Measurements from ENCODE around the gene SOCS6.
"Not testable (repeated sequence)": the region's sequence is repeated elsewhere in the genome, so short reads cannot be mapped to it uniquely, and the experiment has no call there.

Gene SOCS6

DNA sequence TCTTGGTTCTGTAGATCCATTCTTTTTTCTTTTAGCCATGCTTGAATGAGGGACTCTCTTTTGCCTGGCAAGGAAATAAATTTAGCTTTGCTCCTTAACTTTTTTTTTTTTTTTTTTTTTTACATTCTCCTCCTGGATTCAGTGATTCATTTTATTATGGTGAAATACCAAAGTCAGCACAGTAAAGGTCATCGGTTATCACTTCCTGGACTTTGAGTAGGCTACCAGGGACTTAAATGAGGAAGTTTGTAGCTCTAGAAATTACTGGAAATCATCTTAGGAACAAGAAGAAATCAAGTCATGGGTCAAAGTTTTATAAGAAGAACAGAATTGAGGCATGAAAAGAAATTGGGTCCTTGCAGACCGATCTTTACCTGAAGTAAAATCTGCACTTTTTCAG is 75.0 kb downstream of the SOCS6 start:
- no peak for DNase-seq

DNA sequence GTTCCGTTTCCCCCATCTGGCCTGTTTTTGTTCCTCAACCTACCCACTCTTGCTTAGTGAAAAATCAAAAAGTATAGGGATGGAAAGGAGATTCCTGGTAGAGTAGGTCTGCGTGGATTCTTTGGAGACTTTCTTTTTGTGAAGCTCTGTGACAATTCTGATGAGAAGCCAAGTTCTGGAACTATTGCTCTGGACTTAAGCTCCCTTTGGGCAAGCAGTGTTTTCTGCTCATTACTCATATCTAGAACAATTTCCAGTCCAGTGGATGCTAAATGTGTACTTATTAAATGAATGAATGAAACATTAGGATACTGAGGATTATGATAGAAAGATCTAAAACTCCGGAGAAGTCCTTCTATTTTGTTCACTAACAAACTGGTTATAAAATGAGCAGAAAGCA is 76.5 kb downstream of the SOCS6 start:
- DNase-seq, result no peak

DNA sequence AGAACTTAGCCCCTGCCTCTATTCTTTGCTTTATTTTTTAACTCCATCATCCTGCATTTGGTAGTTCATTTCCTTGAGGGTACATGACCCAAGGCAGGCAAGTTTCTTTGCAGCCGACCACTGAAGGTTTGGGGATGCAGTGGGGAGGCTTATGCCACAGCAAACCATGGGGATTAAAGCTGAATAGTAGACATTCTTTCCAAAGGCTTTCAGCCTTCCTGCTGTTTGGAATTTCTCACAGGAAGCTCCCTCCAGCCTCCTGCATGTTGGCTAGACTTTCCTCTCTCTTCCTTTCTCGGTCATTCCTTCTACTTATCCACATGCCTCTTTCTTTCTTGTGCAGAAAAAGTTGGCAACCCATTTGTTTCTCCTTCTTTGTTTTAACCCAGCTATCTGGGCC is 77.3 kb downstream of the SOCS6 start:
- no peak for DNase-seq

DNA sequence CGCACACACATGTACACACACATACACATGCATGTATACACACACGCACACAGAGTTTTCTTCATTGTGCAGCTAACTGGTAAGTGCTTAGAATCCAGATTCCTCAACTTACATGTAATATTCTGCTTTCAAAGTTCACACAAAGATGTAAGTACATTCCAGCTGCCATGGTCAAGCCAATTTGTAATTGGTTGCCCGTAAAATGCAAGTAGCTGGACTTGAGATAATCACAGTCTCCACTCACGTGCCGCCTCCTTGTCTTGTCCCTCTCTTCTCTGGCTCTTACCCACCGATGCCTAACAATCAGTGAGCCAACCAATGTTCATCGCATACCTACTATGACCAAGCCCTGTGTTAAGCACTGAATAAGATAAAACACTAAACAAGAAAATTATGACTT is 77.8 kb downstream of the SOCS6 start:
- DNase-seq, result no peak

DNA sequence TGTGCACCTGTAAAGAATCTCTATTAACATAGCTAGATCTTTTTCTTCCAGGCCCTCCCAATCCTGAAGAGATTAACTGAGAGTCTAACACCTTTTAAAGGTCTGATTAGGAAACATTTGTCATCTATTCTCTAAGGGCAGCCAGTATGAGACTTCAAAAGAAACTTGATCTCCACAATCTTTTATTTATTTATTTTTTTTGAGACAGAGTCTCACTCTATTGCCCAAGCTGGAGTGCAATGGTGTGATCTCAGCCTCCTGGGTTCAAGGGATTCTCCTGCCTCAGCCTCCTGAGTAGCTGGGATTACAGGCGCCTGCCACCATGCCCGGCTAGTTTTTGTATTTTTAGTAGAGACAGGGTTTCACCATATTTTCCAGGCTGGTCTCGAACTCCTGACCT is 78.5 kb downstream of the SOCS6 start:
- DNase-seq, result not testable (repeated sequence)

DNA sequence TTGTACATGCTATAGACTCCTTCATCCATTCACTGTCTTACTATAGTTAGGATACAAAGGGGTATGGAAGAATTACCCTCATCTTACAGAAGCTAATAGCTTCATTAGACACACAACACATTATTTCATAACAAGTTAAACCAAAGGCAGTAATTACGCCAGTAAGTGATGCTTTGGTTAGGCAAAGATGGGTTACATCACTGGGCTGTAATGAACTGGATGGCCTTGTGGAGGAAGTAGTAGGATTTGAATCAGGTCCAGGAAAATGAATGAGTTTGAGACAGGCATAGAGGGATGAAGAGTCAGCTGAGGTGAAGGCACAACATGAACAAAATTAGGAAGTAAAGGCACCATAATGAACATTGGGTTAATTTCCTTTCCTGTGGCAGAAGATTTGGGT is 80.1 kb downstream of the SOCS6 start:
- DNase-seq, result no peak

DNA sequence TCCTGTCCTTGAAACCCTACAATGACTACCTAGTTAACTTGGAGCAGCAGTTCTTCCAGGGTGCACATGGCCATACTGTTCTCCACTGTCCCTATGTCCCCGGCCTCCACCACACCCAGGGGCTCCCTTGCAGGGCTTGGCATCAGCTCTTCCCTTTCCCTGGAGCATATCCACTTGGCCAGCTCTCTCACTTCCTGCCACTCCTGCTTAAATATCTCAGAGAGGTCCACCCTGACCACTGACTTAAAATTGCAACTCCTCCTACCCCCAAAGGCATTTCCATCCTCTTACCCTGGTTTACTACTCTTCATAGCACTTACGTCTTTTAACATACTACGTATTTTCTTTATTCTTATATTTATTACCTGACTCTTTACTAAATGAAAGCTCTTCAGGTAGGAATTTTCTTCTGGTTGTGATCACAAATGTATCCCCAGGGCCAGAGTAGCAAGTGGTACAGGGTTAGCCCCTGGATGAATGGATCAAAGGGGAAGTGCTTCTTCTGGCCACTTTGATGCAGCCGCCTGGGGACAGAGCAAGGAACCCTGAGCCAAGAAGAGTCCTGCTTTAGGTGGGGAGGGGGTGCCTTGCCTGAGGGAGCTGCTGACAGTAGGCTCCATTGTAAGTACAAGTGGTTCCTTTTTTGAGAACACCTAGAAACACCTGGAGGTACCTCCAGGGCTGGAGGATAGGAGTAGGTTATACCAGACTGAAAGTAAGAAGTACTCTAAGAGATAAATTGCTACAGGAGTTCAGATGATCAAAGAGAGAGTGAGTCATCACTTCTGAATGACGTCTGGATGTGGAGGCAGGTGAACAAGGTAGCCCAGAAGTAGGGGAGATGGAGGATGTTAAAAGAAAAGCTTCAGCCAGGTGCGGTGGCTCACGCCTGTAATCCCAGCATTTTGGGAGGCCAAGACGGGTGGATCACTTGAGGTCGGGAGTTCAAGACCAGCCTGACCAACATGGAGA is 82.2 kb downstream of the SOCS6 start:
- DNase-seq, result no peak

DNA sequence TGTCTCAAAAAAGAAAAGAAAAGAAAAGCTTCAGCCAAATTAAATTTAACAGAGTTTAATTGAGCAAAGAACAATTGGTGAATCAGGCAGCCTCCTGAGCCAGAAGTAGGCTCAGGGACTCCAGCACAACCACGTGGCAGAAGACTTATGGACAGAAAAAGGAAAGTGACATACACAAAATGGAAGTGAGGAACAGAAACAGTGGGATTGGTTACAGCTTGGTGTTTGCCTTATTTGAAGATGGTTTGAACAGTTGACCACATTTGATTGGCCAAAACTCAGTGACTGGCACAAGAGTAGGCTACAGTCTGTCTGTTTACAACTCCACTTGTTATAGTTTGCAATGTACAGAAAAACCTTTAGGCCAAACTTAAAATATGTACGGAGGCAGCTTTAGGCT is 83.1 kb downstream of the SOCS6 start:
- no peak for DNase-seq

DNA sequence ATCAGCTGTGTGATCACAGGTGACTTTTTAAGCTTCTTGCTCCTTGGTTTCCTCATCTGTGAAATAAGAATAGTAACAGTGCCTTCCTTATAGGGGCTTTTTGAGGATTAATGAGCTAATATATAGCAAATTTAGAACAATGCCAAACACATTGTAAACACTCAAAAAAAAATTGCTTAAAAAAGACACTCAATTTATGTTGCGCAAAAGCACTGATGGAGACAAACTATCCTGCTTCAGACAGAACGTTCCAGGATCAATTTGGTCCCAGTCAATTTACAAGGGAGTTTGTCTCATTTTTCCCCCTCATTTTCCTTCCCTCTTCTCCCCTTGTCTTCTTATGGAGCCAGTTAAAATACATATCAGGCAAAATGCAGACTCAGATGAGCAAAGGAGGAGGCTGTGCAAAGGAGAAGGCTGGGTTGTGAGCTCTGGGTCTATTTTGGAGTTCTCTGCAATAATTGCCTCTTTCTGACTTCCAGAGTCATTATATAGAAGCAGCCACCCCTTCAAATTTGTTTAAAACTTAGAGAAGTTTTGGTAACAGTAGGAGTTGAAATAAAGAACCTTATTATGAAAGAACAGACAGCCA is 83.7 kb downstream of the SOCS6 start:
- no peak for DNase-seq

DNA sequence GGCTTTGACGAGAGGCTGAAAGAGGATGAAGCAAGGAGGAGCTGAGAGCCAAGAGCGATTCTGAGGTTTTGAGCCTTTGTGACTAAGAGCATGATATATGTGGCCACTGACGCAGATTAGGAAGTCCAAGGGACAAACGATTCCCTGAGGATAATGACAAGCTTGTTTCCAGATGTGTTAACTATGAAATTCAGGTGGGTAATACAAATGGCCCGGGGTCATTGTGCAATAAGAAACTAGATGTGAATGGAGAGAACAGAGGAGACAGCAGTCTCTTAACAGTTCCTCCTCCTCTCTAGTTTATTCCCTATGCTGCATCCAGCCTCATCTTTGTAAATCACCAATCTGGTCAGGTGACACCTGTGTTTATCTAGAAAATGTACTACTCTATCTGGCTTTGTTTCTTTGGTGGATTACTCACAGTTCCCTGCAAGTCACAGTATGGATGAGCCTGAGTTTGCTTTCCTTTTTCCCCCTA is 84.2 kb downstream of the SOCS6 start:
- DNase-seq, result no peak

DNA sequence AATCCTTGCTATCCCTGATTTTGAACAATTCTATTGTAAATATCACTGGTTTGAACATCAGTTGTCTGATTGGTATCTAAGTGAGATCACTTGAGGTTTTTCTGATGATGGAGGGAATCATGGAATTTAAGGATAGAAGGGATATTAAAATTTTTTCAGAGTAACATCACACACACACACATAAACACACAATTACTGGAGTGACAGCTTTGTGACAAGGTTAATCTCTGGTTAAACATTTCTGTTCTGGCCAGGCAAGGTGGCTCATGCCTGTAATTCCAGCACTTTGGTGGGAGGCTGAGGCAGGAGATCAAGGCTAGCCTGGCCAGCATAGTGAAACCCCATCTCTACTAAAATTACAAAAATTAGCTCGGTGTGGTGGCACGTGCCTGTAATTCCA is 85.3 kb downstream of the SOCS6 start:
- DNase-seq, result no peak

DNA sequence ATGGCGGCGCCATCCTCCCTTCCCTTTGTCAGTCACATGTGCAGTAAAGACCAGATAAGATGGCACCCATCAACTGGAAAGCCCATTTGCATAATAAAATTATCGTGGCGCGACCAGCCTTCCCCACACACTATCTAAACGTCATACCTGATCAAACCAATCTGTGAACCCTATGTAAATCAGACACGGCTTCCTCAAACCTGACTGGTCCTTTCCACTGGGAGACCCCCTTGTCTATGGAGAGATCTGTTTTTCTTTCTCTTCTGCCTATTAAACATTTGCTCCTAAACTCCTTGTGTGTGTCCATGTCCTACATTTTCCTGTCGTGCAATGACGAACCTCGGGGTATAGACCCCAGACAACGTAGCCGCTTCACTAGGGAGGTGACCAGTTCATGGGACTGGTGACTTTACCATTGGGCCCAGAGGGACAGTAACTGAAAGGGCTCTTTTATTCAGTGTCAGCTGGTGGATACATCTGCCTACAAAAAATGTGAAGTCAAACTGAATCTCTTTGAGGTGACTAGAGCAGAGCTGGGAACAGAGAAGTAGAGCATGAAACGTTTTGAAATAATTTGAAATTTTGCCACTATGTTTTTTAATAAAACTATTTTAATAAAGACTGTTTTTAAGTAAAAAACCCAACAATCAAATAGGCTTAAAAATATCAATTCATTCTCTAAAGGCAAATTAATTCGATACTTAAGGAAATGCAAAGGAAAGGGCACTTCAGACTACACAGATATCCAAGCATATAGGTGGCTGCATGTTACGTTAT is 87.5 kb downstream of the SOCS6 start:
- DNase-seq, result no peak

DNA sequence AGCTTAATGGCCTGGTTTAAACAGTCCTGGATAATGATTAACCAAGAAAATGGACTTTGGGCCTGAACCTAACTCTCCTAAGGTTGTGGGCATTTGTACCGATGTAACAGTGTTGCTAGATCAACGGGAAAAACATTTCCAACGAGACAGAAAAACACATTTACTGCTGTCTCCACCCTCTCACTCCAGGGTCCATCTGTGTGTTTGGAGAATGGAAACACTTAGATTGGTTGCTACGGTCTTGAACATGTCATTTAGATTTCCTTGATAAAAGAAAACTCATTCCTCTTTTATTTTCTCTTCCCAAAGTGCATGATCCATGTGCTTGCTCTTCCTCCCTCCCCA is 88.0 kb downstream of the SOCS6 start:
- no peak for DNase-seq

DNA sequence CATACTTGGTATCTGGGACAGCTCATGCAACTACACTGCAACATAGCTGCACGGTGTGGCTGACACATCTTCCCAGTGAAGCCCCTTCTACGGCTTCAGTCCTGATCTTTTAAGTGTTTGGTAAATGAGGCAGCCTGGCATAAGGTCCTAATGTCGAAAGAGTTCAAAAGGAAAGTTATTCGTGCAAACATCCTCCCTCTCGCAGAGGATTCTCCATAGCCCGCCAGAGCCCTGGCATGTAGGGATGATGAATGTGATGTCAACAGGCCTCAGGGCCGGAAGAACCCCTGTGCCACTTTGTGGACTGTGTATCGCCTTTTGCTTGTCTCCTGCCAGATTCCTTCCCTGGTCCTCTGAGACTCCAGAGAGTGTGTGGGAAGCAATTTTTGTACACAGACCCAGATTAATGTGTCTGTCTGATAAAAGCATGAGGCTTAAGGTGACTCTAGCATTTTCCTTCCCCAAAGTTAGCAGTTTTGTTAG is 88.5 kb downstream of the SOCS6 start:
- no peak for DNase-seq

DNA sequence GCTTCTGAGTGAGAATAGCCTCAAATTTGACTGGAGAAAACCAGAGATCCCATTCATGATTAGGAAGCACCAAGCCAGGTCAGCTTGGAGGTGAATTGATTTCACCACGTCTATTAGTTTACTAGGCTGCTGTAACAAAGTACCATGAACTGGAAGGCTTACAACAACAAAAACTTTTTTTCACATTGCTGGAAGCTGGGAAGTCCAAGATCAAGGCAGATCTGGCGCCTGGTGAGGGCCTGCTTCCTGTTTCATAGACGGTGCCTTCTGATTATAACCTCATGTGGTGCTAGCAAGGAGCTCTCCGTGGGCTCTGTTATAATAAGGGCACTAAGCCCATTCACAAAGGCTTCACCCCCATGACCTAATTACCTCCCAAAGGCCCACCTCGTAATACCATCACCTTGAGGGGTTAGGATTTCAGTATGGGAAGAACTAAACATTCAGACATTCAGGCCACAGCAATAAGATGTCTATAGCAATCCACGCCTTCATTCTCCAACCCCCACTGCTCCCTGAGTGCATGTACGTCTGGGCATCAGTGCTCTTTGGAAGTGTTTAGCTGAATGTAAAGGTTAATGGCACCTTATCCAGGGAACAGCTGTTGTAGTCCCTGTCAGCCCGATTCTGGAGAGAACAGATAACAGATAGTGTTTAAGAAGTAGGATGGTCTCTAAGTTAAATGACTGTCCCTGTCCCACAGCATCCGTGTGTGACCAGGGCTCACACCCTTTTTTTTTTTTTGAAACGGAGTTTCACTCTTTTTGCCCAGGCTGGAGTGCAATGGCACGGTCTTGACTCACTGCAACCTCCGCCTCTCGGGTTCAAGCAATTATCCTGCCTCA is 89.2 kb downstream of the SOCS6 start:
- no peak for DNase-seq

All from SIG-M5 (cell line).